ENCODE results near the gene ATXN7L2.

The ATXN7L2 gene

DNA sequence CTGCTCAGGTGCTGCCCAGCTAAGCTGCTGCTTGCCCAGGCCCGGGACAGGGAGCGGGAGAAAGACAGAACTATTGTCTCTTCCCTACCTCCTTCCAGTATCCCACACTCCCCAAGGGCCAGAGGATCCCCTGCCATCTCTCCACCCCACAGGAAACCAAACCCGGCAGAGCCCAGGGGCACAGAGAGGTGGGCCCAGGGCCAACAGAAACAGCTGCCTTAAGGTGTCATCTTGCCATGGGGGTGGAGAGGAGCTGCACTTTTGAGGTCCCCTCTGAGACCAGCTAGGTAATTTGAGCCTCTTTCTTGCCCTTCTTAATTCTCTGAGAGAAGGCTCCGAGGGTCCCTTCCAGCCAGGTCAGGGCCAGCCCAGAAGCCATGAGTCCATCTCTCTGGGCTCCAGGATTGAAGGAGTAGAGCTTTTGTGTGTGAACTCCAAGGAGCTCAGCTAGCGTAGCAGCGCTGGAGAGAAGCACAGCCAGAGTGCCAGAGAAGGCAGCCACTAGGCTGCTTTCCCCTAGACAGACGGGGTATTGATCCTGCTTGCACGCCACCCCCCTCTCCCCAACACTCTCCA is 46.3 kb downstream of the ATXN7L2 start:
- TF ChIP-seq, protein P1, sequence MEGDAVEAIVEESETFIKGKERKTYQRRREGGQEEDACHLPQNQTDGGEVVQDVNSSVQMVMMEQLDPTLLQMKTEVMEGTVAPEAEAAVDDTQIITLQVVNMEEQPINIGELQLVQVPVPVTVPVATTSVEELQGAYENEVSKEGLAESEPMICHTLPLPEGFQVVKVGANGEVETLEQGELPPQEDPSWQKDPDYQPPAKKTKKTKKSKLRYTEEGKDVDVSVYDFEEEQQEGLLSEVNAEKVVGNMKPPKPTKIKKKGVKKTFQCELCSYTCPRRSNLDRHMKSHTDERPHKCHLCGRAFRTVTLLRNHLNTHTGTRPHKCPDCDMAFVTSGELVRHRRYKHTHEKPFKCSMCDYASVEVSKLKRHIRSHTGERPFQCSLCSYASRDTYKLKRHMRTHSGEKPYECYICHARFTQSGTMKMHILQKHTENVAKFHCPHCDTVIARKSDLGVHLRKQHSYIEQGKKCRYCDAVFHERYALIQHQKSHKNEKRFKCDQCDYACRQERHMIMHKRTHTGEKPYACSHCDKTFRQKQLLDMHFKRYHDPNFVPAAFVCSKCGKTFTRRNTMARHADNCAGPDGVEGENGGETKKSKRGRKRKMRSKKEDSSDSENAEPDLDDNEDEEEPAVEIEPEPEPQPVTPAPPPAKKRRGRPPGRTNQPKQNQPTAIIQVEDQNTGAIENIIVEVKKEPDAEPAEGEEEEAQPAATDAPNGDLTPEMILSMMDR (IDR thresholded peaks at IDR 0.05; ENCODE audit: insufficient read depth, low read length, poor library complexity, severe bottlenecking): no peak
- DNase-seq (ENCODE audit: extremely low read depth, insufficient read length): no peak
- Histone ChIP-seq H3K36me3 (ENCODE audit: control insufficient read depth, insufficient read depth, low read length) (no peaks in the 10 kb centered on the region), H3K27me3 (replicated peaks; ENCODE audit: control insufficient read depth, insufficient read depth, low read length) (no peaks in the 10 kb centered on the region), H3K4me3 (replicated peaks; ENCODE audit: low read depth, low read length) (no peak overlapping the region)

DNA sequence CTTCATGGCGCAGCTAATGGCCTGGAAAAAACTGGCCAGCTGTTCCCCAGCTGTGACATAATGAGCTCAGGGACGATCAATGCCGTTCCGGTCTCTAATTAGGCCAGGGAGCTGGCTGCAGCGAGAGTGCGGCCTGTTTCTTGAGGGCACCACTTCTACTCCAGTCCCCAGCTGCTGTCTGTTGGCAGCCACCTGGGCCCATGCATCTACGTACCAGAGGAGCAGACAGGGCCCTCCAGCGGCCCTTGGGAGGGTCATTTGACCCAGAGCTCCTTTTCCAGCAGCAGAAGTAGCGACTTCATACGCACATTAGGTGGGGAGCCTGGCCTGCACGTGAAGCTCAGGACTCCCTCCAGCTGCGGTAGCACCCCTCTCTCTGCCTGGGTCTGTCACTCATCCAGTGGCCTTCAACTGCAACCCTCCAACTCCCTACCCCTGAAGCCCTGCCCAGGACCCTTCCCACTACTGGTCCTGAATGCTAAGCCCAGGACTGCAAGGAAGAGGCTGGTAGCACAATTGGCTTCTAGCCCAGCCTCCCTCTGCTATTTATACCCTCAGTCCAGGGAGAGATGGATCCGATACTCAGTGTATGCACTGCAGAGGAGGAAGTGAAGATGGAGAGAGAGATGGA is 46.9 kb downstream of the ATXN7L2 start:
- DNase-seq (ENCODE audit: extremely low read depth, insufficient read length): no peak
- Histone ChIP-seq H3K36me3 (ENCODE audit: control insufficient read depth, insufficient read depth, low read length) (no peaks in the 10 kb centered on the region), H3K27me3 (replicated peaks; ENCODE audit: control insufficient read depth, insufficient read depth, low read length) (no peaks in the 10 kb centered on the region), H3K4me3 (replicated peaks; ENCODE audit: low read depth, low read length) (no peak overlapping the region)
- TF ChIP-seq, protein P1 (IDR thresholded peaks at IDR 0.05; ENCODE audit: insufficient read depth, low read length, poor library complexity, severe bottlenecking): no peak

DNA sequence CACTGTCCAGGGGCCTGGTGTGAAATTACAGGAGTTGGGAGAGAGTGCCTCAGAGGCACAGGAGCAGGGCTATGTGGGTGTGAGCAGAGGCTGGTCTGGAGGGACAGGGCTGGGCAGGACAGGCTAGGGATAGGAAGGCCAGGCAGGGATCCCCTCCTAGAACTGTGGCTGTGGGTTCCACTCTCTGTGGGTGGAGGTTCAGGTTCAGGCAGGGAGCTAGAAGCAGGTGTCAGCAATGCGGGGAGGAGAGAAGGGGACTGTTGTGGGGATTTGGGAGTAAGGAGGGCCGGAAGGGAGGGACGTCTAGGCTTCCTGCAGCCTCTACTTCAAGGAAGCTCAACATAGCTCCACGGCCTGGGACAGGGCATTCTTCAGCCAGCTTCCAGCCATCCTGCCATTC is 47.7 kb downstream of the ATXN7L2 start:
- TF ChIP-seq, protein P1 (IDR thresholded peaks at IDR 0.05; ENCODE audit: insufficient read depth, low read length, poor library complexity, severe bottlenecking): no peak
- no peaks in the 10 kb centered on the region for H3K36me3 ChIP-seq (ENCODE audit: control insufficient read depth, insufficient read depth, low read length)
- no peaks in the 10 kb centered on the region for H3K27me3 ChIP-seq (replicated peaks; ENCODE audit: control insufficient read depth, insufficient read depth, low read length)
- no peak for DNase-seq (ENCODE audit: extremely low read depth, insufficient read length)
- no peak overlapping the region for H3K4me3 ChIP-seq (replicated peaks; ENCODE audit: low read depth, low read length)

DNA sequence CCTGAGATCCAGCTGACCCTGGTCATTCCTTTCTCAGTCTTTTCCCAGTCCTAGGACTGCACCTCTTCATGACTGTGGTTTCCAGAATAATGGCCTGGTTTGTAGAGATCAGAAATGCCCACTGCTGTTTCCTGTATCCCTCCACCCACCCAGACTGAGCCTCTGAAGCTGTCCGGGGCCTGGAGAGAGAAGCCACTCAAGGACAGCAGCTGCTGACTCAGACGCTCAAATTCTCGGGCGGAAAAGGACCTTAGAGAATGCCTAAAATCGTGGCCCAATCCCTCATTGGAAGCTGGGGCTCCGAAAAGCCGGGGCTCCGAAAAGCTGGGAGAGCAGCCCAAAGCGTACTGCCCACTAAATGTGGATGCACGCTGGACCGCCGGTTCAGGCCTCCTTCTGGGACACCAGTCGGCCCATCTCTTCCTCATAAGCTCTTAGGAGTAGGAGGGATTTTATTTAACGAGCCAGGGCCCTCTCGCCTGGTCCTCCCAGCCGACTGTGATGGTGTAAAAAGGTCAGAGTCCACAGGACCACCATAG is 48.2 kb downstream of the ATXN7L2 start:
- no peak overlapping the region for H3K4me3 ChIP-seq (replicated peaks; ENCODE audit: low read depth, low read length)
- TF ChIP-seq, protein P1 (IDR thresholded peaks at IDR 0.05; ENCODE audit: insufficient read depth, low read length, poor library complexity, severe bottlenecking): no peak
- no peaks in the 10 kb centered on the region for H3K36me3 ChIP-seq (ENCODE audit: control insufficient read depth, insufficient read depth, low read length)
- DNase-seq (ENCODE audit: extremely low read depth, insufficient read length): no peak
- H3K27me3 ChIP-seq (replicated peaks; ENCODE audit: control insufficient read depth, insufficient read depth, low read length): no peaks in the 10 kb centered on the region

DNA sequence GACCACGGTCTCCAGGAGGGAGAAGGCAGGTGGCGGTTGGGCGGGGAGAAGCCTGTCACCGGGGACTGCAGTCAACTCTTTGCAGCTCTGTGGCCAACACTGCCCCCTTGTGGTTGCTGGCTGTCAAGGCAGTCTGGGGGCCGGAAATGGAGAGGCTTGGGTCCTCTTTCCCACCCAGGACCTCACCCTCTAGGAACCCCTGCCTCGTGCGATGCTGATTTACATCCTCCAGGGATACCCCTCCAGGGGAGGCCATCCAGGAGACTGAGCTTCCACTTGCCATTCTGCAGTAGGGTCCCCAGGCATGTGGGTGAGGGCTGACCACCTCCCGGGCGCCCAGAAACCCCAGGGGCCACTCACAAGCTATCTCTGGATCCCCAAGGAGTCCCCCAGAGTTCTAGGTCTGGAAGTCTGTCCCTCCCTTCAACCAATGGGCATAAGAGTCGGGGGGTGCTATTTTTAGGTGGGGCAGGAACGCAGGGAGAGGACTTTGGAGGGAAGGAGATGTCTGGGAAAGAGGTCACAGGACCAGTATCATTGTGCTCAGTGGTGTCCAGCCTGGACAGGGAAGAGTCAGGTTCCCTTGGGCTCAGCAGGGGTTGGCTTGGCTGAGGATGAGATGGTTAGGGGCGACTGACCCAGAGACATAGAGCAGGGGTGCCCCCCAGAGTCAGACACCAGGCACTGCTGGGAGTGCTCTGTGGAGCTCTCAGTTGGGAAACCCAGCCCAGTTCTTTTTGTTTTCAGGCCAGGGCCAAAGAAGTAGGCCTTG is 48.8 kb downstream of the ATXN7L2 start:
- Histone ChIP-seq H3K36me3 (ENCODE audit: control insufficient read depth, insufficient read depth, low read length) (no peaks in the 10 kb centered on the region), H3K27me3 (replicated peaks; ENCODE audit: control insufficient read depth, insufficient read depth, low read length) (no peaks in the 10 kb centered on the region), H3K4me3 (replicated peaks; ENCODE audit: low read depth, low read length) (peak overlapping the region; percentile 49)
- DNase-seq (ENCODE audit: extremely low read depth, insufficient read length): peak; percentile 70
- TF ChIP-seq, protein P1 (IDR thresholded peaks at IDR 0.05; ENCODE audit: insufficient read depth, low read length, poor library complexity, severe bottlenecking): peak; percentile 97

Measured in GM06990 (cell line).